ENCODE results near the gene CAMK2B.

DNA sequence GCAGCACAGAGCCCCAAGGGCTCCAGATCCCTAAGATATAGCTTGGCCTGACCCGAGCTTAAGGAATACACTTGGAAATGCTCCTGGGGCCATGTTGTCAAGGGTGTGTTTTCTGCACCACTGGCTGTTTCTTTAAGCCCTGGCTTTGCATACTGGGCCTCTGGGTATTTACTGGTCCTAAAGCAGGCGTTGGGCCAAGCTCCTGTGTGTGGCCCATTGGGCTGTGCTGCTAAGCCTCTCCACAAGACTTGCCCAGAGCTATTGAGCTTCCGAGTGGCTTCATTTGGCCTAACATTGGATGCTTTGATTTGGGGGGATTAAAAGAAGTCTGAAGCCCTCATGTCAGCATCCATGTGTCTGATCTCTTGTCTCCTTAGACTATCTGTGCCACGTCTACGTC lies 119.4 kb downstream of the CAMK2B start:
- TF ChIP-seq, protein P1, sequence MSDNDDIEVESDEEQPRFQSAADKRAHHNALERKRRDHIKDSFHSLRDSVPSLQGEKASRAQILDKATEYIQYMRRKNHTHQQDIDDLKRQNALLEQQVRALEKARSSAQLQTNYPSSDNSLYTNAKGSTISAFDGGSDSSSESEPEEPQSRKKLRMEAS (IDR thresholded peaks at IDR 0.05), result no peak
- TF ChIP-seq YY1 (IDR thresholded peaks at IDR 0.05; ENCODE audit: low read depth) (no peak), TAF1 (IDR thresholded peaks at IDR 0.05; ENCODE audit: low read depth) (no peak), EP300 (IDR thresholded peaks at IDR 0.05; ENCODE audit: borderline replicate concordance) (no peak), CEBPB (IDR thresholded peaks at IDR 0.05) (no peak), ZBTB7A (IDR thresholded peaks at IDR 0.05; ENCODE audit: low read depth) (no peak), TEAD4 (IDR thresholded peaks at IDR 0.05) (no peak), RAD21 (IDR thresholded peaks at IDR 0.05; ENCODE audit: low read depth) (no peak), EGR1 (IDR thresholded peaks at IDR 0.05) (no peak), TCF12 (IDR thresholded peaks at IDR 0.05; ENCODE audit: low read depth) (no peak)
- TF ChIP-seq, protein P2, sequence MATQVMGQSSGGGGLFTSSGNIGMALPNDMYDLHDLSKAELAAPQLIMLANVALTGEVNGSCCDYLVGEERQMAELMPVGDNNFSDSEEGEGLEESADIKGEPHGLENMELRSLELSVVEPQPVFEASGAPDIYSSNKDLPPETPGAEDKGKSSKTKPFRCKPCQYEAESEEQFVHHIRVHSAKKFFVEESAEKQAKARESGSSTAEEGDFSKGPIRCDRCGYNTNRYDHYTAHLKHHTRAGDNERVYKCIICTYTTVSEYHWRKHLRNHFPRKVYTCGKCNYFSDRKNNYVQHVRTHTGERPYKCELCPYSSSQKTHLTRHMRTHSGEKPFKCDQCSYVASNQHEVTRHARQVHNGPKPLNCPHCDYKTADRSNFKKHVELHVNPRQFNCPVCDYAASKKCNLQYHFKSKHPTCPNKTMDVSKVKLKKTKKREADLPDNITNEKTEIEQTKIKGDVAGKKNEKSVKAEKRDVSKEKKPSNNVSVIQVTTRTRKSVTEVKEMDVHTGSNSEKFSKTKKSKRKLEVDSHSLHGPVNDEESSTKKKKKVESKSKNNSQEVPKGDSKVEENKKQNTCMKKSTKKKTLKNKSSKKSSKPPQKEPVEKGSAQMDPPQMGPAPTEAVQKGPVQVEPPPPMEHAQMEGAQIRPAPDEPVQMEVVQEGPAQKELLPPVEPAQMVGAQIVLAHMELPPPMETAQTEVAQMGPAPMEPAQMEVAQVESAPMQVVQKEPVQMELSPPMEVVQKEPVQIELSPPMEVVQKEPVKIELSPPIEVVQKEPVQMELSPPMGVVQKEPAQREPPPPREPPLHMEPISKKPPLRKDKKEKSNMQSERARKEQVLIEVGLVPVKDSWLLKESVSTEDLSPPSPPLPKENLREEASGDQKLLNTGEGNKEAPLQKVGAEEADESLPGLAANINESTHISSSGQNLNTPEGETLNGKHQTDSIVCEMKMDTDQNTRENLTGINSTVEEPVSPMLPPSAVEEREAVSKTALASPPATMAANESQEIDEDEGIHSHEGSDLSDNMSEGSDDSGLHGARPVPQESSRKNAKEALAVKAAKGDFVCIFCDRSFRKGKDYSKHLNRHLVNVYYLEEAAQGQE (IDR thresholded peaks at IDR 0.05; ENCODE audit: low read depth), result no peak
- TF ChIP-seq, protein P3, sequence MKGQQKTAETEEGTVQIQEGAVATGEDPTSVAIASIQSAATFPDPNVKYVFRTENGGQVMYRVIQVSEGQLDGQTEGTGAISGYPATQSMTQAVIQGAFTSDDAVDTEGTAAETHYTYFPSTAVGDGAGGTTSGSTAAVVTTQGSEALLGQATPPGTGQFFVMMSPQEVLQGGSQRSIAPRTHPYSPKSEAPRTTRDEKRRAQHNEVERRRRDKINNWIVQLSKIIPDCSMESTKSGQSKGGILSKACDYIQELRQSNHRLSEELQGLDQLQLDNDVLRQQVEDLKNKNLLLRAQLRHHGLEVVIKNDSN (IDR thresholded peaks at IDR 0.05), result no peak
